ENCODE results near the gene FNDC11.
A peak's percentile ranks its signal among the peaks of the same experiment; 100 is the strongest.

FNDC11 gene

GRCh38 chr20:63582382-63583063, 28.6 kb downstream of the FNDC11 start:
- DNase-seq, result no peak

GRCh38 chr20:63585616-63586565, 31.9 kb downstream of the FNDC11 start:
- DNase-seq, result no peak

DNA sequence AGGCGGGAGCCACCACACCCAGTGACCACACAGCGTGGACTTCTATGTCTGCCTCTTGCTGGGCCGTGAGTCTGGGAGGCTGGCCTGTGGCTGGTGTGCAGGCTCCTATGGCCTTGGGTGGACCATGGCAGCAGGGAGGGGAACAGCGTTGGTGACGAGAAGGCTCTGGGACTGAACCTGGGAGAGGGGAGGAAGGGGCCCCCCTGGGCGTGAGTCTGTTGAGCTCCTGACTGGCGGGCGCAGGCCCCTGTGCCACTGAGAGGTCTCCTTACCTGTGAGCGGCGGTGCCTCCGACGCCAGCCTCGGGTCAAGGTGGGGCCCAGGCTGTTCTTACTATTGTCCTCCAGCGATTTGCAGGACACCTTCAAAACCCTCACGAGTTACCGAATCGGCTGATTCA, 32.8 kb downstream of the FNDC11 start:
- no peak for DNase-seq

DNA sequence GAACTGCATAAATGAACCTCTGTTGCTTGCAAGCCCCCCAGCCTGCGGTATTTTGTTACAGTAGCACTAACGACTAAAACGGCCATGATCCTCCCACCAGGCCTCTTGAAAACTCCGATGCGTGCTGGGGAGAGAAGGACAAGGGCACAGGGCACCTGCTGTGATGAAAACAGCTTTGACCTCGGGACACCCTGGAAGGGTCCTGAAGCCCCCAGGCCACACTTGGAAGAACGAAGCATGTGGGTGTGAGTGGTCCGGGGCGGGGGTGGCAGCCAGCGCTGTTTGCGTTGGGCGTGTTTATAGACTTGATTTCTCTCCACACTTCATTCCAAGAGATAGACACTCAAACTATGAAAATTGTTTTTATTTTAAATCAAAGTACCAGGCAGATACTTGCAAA, 33.3 kb downstream of the FNDC11 start:
- DNase-seq, result no peak

DNA sequence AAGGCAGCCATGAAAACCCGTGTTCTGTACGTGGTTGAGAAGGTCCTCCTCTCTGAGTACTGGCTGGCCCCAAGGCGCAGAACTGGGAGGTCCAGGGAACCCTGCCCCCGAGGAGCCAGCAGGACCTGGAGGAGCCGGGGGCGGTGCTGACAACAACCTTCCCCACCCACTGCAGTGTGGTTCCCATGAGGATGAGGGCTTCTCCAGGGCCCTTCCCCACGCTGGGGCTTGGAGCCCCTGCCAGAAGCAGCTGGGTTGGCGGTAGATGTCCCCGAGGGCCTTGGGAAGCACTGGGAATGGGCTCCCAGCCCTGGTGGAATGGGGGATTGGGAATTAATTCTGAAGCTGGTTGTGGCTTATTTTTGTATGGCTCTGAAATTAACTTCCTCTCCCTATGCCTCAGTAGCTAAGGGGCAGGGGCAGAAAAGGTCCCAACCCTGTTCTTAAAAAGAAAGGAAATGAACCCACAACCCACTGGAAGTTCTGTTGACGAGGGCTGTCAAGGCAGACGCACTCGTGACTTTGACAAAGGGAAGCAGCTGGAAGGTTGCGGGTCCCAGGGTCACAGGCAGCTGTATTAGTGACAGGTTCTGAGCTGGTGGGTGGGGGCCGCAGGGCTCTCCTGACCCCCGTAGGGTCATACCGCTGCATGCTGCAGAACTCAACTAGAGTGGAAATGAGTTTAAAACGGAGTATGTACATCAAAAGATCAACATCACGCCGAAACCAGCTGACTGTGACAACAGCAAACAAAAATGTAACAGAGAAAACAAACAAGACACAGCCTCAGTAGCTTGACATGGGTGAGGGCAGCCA, 34.0 kb downstream of the FNDC11 start:
- DNase-seq, result no peak

GRCh38 chr20:63588641-63589041, 34.7 kb downstream of the FNDC11 start:
- no peak for DNase-seq

GRCh38 chr20:63589261-63590217, 35.6 kb downstream of the FNDC11 start:
- no peak for DNase-seq

DNA sequence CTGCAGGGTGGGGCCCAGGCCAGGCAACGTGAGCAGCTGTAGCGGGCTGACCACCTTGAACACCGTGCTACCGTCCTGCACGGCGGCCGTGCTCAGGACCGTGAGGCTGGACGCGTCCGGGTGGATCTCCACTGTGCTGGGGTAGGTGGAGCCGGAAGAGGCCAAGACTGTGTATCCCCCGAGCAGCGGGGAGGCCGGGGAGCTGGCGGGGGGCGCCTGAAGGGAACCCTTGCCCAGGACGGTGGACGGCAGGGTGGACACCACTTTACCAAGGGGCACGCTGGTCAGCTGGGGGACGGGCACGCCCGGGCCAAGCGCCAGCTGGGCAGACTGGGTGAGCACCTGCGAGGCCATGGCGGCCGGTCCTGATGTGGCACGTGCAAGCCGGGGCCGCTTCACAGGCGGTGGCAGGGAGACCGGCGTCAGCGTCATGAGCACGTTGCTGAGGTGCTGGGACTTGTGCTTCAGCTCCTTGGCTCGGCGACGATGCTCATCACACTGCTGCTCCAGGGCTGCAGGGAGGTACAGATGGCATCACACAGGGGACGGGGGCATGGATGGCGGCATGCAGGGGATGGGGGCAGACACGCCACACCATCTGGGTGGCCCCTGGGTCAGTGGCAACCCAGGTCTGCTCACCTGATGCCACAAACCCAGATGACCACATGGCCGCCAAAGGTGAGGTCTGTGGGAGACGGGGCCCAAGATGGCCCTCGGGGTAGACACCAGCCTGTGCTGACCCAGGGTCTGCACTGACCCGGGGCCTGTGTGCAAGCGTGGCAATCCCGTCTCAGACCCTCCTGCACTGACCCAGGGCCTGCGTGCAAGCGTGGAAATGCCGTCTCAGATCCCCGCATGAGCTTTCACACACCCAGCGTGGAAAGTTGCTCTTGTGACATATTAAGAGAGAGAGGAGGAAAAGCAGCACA, 36.5 kb downstream of the FNDC11 start:
- no peak for DNase-seq

- no peak for DNase-seq
Observed at GRCh38 chr20:63591147-63591533, 37.2 kb downstream of the FNDC11 start.

GRCh38 chr20:63591786-63592355, 37.9 kb downstream of the FNDC11 start:
- DNase-seq, result no peak

DNA sequence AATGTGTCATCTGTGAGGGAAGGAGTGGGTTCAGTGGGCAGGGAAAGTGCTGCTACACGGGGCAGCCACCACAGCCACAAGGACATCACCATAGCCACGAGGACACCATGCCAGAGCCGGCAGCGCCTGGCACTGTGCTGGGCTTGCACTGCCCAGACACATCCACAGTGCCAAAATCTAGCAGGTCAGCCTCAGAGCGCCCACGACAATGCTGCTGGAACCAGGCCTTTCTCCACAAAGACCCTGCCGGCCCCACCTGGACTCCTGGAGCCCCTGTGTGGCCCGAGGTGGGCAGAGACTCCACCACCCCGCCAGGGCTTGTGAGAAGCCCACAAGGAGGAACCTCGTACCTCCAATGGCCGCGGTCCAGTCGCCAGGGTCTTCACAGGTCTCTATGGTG, 38.7 kb downstream of the FNDC11 start:
- no peak for DNase-seq

GRCh38 chr20:63594043-63594561, 40.1 kb downstream of the FNDC11 start:
- DNase-seq, result peak; percentile 69

GRCh38 chr20:63595416-63596127, 41.6 kb downstream of the FNDC11 start:
- no peak for DNase-seq

- no peak for DNase-seq
Observed at GRCh38 chr20:63596423-63596822, 42.5 kb downstream of the FNDC11 start.

DNA sequence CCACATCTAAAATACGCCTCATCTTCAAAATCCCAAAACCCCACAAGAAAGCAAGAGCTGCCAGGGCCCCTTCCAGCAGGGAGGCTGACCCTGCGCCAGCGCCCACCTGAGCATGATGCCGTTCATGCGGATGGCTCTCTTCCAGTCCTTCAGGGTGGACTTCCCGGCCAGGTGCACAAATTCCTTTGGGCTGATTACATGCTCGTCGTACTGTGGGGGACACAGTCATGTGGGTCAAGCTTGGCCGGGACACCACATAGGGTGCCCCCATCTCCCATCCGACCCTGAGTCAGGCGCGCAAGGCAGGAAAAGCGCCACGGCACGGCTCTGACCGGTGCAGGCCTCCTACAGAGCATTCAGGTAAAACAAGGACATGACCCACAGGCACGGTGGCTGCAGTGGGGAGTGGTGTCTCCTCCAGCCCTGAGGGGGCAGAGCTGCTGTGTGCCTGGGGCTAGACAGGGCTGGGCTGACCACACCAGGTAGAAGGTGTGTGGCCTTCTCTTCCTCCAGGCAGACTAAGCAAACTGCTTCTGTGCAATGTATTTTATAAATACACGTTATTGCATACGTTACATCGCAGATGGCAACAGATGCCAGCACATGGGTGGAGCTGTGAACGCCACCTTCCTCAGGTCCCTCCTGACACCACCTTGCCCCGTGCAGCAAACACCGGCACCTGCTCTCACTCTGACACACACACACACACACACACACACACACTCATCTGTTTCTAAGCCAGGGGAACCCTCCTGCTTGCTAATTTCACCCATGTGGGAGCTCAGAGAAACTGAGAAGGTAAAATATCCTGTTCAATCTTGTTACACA, 43.9 kb downstream of the FNDC11 start:
- no peak for DNase-seq

DNA sequence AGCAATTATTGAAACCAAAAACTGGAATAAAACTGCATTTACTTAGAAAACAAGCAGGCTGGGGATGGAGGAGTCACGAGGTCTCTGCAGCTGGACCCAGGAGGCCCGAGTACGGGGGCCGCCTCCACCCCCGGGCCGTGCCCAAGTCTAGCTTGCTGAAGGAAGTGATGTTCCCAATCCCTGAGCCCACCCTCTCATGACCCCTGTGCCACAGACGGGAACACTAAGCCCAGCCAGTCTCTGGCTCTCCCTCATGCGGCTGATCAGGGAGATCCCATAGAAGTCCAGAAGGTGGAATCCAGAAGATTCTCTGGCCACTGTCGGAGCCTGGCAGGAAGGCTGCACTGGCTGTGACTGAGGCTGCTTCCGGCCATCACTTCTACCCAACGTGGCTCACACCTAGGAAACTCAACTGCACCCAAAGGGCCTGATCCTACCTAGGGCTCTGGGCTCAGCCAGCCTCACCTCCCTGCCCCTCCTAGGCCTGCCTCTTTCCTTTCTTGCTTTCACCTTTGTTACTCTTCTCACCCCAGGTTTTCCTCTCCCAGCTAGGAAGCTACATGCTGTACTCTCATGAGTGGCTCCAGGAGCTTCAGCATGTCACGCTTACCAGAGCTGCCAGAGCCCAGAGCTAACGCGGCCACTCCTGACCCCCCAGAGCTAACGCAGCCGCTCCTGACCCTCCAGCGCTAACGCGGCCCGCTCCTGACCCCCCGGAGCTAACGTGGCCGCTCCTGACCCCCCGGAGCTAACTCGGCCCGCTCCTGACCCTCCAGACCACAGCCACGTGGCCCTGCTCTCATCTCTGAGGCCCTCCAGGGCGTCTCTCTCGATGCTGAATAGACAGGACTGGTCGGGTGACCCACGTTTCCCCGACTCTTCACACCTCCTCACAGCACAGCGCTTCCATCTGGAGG, 44.8 kb downstream of the FNDC11 start:
- no peak for DNase-seq

DNA sequence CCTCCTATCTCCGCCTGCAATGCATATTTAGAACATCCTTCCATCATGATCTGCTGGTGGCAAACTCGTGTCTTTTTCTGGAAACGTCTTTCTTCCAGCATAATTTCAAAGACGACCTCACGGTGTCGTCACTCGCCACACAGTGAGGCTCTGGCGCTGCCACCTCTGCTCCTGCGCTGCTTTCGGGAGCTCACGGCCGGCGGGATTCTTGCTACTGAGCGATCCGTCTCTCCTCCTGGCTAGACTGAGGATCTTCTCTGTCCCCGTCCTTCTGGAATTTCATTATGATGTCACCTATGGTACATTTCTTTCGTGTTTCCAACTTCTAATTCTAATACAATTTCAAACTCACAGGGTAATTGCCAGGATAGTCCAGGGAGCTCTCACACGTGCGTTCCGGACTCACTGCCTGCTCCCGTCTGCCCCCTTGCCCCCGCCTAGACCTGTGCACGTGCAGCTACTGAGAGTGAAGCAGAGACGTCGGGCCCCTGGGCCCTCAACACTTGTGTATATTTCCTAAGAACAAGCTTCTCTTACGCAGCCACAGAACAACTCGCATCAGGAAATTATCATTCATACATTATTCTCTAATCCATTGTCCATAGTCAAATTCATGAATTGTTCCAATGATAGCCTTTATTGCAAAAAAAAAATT, 45.6 kb downstream of the FNDC11 start:
- DNase-seq, result no peak

Measured in fibroblast of skin of abdomen (primary cell).